GM12878 (cell line): ENCODE measurements around the gene REL. TPM values are rescaled to one million over a fixed set of nuclear protein-coding genes. Genes with fewer than 3 reads are reported as not detected.
A peak's percentile ranks its signal among the peaks of the same experiment; 100 is the strongest.

Source experiments
- ASH2L ChIP-seq: fragments of 300-600, 200-600 bp; sonication (generic); IDR thresholded peaks from 2 replicates; pipeline ENCODE4 v1.6.1; 2017; ENCODE audit warnings: low read depth, mild to moderate bottlenecking, borderline replicate concordance
- BRCA1 ChIP-seq: IDR thresholded peaks from 2 replicates; pipeline ENCODE4 v1.6.1; 2011; ENCODE audit warnings: low read depth, low read length, improper control_type of control experiment
- IKZF1 ChIP-seq: fragments of 450-650 bp; conservative IDR thresholded peaks from 2 replicates; pipeline ENCODE4 v1.6.1; 2017; ENCODE audit warnings: antibody characterized with exemption, mild to moderate bottlenecking
- MAX ChIP-seq: IDR thresholded peaks from 2 replicates; pipeline ENCODE4 v1.6.1; 2012; ENCODE audit warnings: low read depth, low read length, improper control_type of control experiment
- MXI1 ChIP-seq: fragments of 150-350 bp; IDR thresholded peaks from 2 replicates; pipeline ENCODE4 v1.6.1; 2011; ENCODE audit warnings: low read depth, mild to moderate bottlenecking, inconsistent platforms, low read length, improper control_type of control experiment
- NFIC ChIP-seq: IDR thresholded peaks from 2 replicates; pipeline ENCODE4 v1.6.1; 2012; ENCODE audit warnings: low read depth, mild to moderate bottlenecking, inconsistent platforms, low read length, moderate library complexity
- PKNOX1 ChIP-seq: fragments of 450-650 bp; IDR thresholded peaks from 2 replicates; pipeline ENCODE4 v1.6.1; 2016; ENCODE audit warnings: mild to moderate bottlenecking
- POLR2AphosphoS5 ChIP-seq: IDR thresholded peaks from 2 replicates; pipeline ENCODE4 v1.6.1; 2011; ENCODE audit warnings: mild to moderate bottlenecking, low read length, inconsistent platforms
- POU2F2 ChIP-seq: IDR thresholded peaks from 3 replicates; pipeline ENCODE4 v1.6.1; 2011; ENCODE audit warnings: low read depth, mild to moderate bottlenecking, low read length, borderline replicate concordance
- RFX5 ChIP-seq: IDR thresholded peaks from 2 replicates; pipeline ENCODE4 v1.6.1; 2011; ENCODE audit warnings: low read depth, low read length, improper control_type of control experiment
- SUPT20H ChIP-seq: IDR thresholded peaks from 2 replicates; pipeline ENCODE4 v1.6.1; 2011; ENCODE audit warnings: low read depth, mild to moderate bottlenecking, low read length, moderate library complexity, borderline replicate concordance; ENCODE audit not compliant: control insufficient read depth
- USF2 ChIP-seq: IDR thresholded peaks from 2 replicates; pipeline ENCODE4 v1.6.1; 2011; ENCODE audit warnings: low read depth, low read length, improper control_type of control experiment, borderline replicate concordance
- YBX1 ChIP-seq: fragments of 450-650 bp; IDR thresholded peaks from 2 replicates; pipeline ENCODE4 v1.6.1; 2016; ENCODE audit warnings: antibody characterized with exemption
- polyA plus RNA-seq, 11 experiments: library from polyadenylated mRNA; depleted of rRNA in 4 of 11; unstranded in 6 of 11; stranded (reverse) in 5 of 11; fragments of >200 nt; fragmentation: Nextera tagmentation in 4 of 11; fragmentation: Illumina TruSeq in 1 of 11; extraction: Ambion mirVana in 4 of 11; extraction: Trizol in 1 of 11; gene quantifications; 1 replicate in 1 of 11; 2 replicates in 10 of 11; pipeline versions ENCODE4 v1.2.1 to v1.2.3, GENCODE V29; 2011 to 2016; ENCODE audit warnings: inconsistent platforms in 2 of 11, missing spikeins in 2 of 11, low read depth in 1 of 11
- total RNA-seq, 4 experiments: library from RNA; depleted of rRNA in 3 of 4; stranded (reverse); fragments of >200 nt in 3 of 4; fragmentation: Illumina TruSeq in 1 of 4; extraction: Trizol in 1 of 4; gene quantifications; 2 replicates each; pipeline versions ENCODE4 v1.2.1 to v1.2.3, GENCODE V29; 2013 to 2021
- TF ChIP-seq, protein P1 (sequence below): fragments of 450-650 bp; IDR thresholded peaks from 2 replicates; pipeline ENCODE4 v1.6.1; 2017; ENCODE audit warnings: mild to moderate bottlenecking, moderate library complexity
- TF ChIP-seq, protein P2 (sequence below): fragments of 450-650 bp; IDR thresholded peaks from 2 replicates; pipeline ENCODE4 v1.6.1; 2016; ENCODE audit warnings: mild to moderate bottlenecking
- TF ChIP-seq, protein P3 (sequence below): IDR thresholded peaks from 2 replicates; pipeline ENCODE4 v1.6.1; 2012; ENCODE audit warnings: low read length, inconsistent platforms

REL gene
- total and polyA plus RNA-seq, 10 of the 15 experiments (the other 5 are each of a cell fraction or from before 2014, with no cell fraction given) = 6.3 to 52.4 (median 26.6) TPM

- TF ChIP-seq USF2 (no peak), MAX (no peak), NFIC (peak; percentile 32; the same call in 1 of the 2 replicates), ASH2L (no peak), SUPT20H (no peak), IKZF1 (0 out of 2 replicates have a peak, but pooled peaks have one; percentile 30), POLR2AphosphoS5 (peak; percentile 92), YBX1 (no peak), RFX5 (no peak), POU2F2 (peak; percentile 22; the same call in 1 of the 3 replicates), PKNOX1 (no peak), MXI1 (peak; percentile 42), BRCA1 (no peak)
- TF ChIP-seq, protein P1, sequence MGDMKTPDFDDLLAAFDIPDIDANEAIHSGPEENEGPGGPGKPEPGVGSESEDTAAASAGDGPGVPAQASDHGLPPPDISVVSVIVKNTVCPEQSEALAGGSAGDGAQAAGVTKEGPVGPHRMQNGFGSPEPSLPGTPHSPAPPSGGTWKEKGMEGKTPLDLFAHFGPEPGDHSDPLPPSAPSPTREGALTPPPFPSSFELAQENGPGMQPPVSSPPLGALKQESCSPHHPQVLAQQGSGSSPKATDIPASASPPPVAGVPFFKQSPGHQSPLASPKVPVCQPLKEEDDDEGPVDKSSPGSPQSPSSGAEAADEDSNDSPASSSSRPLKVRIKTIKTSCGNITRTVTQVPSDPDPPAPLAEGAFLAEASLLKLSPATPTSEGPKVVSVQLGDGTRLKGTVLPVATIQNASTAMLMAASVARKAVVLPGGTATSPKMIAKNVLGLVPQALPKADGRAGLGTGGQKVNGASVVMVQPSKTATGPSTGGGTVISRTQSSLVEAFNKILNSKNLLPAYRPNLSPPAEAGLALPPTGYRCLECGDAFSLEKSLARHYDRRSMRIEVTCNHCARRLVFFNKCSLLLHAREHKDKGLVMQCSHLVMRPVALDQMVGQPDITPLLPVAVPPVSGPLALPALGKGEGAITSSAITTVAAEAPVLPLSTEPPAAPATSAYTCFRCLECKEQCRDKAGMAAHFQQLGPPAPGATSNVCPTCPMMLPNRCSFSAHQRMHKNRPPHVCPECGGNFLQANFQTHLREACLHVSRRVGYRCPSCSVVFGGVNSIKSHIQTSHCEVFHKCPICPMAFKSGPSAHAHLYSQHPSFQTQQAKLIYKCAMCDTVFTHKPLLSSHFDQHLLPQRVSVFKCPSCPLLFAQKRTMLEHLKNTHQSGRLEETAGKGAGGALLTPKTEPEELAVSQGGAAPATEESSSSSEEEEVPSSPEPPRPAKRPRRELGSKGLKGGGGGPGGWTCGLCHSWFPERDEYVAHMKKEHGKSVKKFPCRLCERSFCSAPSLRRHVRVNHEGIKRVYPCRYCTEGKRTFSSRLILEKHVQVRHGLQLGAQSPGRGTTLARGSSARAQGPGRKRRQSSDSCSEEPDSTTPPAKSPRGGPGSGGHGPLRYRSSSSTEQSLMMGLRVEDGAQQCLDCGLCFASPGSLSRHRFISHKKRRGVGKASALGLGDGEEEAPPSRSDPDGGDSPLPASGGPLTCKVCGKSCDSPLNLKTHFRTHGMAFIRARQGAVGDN = no peak
- TF ChIP-seq, protein P2, sequence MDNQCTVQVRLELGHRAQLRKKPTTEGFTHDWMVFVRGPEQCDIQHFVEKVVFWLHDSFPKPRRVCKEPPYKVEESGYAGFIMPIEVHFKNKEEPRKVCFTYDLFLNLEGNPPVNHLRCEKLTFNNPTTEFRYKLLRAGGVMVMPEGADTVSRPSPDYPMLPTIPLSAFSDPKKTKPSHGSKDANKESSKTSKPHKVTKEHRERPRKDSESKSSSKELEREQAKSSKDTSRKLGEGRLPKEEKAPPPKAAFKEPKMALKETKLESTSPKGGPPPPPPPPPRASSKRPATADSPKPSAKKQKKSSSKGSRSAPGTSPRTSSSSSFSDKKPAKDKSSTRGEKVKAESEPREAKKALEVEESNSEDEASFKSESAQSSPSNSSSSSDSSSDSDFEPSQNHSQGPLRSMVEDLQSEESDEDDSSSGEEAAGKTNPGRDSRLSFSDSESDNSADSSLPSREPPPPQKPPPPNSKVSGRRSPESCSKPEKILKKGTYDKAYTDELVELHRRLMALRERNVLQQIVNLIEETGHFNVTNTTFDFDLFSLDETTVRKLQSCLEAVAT = peak; percentile 56; the same call in 1 of the 2 replicates
- TF ChIP-seq, protein P3, sequence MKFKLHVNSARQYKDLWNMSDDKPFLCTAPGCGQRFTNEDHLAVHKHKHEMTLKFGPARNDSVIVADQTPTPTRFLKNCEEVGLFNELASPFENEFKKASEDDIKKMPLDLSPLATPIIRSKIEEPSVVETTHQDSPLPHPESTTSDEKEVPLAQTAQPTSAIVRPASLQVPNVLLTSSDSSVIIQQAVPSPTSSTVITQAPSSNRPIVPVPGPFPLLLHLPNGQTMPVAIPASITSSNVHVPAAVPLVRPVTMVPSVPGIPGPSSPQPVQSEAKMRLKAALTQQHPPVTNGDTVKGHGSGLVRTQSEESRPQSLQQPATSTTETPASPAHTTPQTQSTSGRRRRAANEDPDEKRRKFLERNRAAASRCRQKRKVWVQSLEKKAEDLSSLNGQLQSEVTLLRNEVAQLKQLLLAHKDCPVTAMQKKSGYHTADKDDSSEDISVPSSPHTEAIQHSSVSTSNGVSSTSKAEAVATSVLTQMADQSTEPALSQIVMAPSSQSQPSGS = peak; percentile 58
Measured at GRCh38 chr2:60882971-60883753, 1.8 kb downstream of the REL start (continued).
